Measurements from ENCODE around the gene SLC25A43.

SLC25A43 gene

GRCh38 chrX:119479845-119480244 is 80.7 kb downstream of the SLC25A43 start:
- peaks cover 16% of the 10 kb centered on the region for H3K4me1 ChIP-seq (ENCODE audit: insufficient read depth, low read length, severe bottlenecking)
- H3K9me3 ChIP-seq (ENCODE audit: low read length), result no peaks in the 10 kb centered on the region
- no peak overlapping the region for H3K4me3 ChIP-seq (ENCODE audit: low read depth, low read length, poor library complexity, severe bottlenecking)
- H3F3A ChIP-seq (ENCODE audit: insufficient read depth, low read length), result no peaks in the 10 kb centered on the region
- H3K27me3 ChIP-seq (ENCODE audit: insufficient read depth, low read length), result no peaks in the 10 kb centered on the region
- no peak overlapping the region for H3K4me2 ChIP-seq (ENCODE audit: low read length)
- H3K79me2 ChIP-seq (ENCODE audit: insufficient read depth, low read length), result no peaks in the 10 kb centered on the region
- no peaks in the 10 kb centered on the region for H3K9me2 ChIP-seq (ENCODE audit: low read depth, low read length)
- no peaks in the 10 kb centered on the region for H3K36me3 ChIP-seq (ENCODE audit: insufficient read depth, low read length)
- TF ChIP-seq CTCF (IDR thresholded peaks at IDR 0.05; ENCODE audit: low read length) (no peak), EZH2 (IDR thresholded peaks at IDR 0.05; ENCODE audit: borderline replicate concordance, low read length) (no peak)
- H3K9ac ChIP-seq (ENCODE audit: low read length), result no peak overlapping the region
- no peaks in the 10 kb centered on the region for H4K20me1 ChIP-seq (ENCODE audit: insufficient read depth, low read length)
- H3K27ac ChIP-seq (ENCODE audit: low read depth, low read length, poor library complexity, severe bottlenecking), result no peak overlapping the region
- H2AFZ ChIP-seq (ENCODE audit: low read length), result no peak overlapping the region

- Histone ChIP-seq H3K4me3 (ENCODE audit: low read depth, low read length, poor library complexity, severe bottlenecking) (no peak overlapping the region), H2AFZ (ENCODE audit: low read length) (no peak overlapping the region), H3K4me1 (ENCODE audit: insufficient read depth, low read length, severe bottlenecking) (peaks cover 16% of the 10 kb centered on the region), H3F3A (ENCODE audit: insufficient read depth, low read length) (no peaks in the 10 kb centered on the region), H3K9me2 (ENCODE audit: low read depth, low read length) (no peaks in the 10 kb centered on the region), H3K36me3 (ENCODE audit: insufficient read depth, low read length) (no peaks in the 10 kb centered on the region), H3K79me2 (ENCODE audit: insufficient read depth, low read length) (no peaks in the 10 kb centered on the region), H3K4me2 (ENCODE audit: low read length) (no peak overlapping the region), H3K9ac (ENCODE audit: low read length) (no peak overlapping the region), H3K27me3 (ENCODE audit: insufficient read depth, low read length) (no peaks in the 10 kb centered on the region), H3K27ac (ENCODE audit: low read depth, low read length, poor library complexity, severe bottlenecking) (no peak overlapping the region), H3K9me3 (ENCODE audit: low read length) (no peaks in the 10 kb centered on the region), H4K20me1 (ENCODE audit: insufficient read depth, low read length) (no peaks in the 10 kb centered on the region)
- TF ChIP-seq CTCF (IDR thresholded peaks at IDR 0.05; ENCODE audit: low read length) (no peak), EZH2 (IDR thresholded peaks at IDR 0.05; ENCODE audit: borderline replicate concordance, low read length) (no peak)
Observed at GRCh38 chrX:119481323-119481801, 82.2 kb downstream of the SLC25A43 start.

GRCh38 chrX:119482041-119482440 is 82.9 kb downstream of the SLC25A43 start:
- Histone ChIP-seq H3F3A (ENCODE audit: insufficient read depth, low read length) (no peaks in the 10 kb centered on the region), H3K27ac (ENCODE audit: low read depth, low read length, poor library complexity, severe bottlenecking) (peak overlapping the region; percentile 49), H3K4me2 (ENCODE audit: low read length) (peak overlapping the region; percentile 84), H3K36me3 (ENCODE audit: insufficient read depth, low read length) (no peaks in the 10 kb centered on the region), H3K4me1 (ENCODE audit: insufficient read depth, low read length, severe bottlenecking) (peaks cover 16% of the 10 kb centered on the region), H3K9me2 (ENCODE audit: low read depth, low read length) (no peaks in the 10 kb centered on the region), H2AFZ (ENCODE audit: low read length) (peak overlapping the region; percentile 89; the same call in 1 of the 2 replicates), H3K9me3 (ENCODE audit: low read length) (no peaks in the 10 kb centered on the region), H3K9ac (ENCODE audit: low read length) (peak overlapping the region; percentile 69), H3K4me3 (ENCODE audit: low read depth, low read length, poor library complexity, severe bottlenecking) (peak overlapping the region; percentile 54), H3K27me3 (ENCODE audit: insufficient read depth, low read length) (no peaks in the 10 kb centered on the region), H3K79me2 (ENCODE audit: insufficient read depth, low read length) (no peaks in the 10 kb centered on the region), H4K20me1 (ENCODE audit: insufficient read depth, low read length) (no peaks in the 10 kb centered on the region)
- TF ChIP-seq CTCF (IDR thresholded peaks at IDR 0.05; ENCODE audit: low read length) (no peak), EZH2 (IDR thresholded peaks at IDR 0.05; ENCODE audit: borderline replicate concordance, low read length) (no peak)

All from OCI-LY1 (cell line).